CD14-positive monocyte (primary cell): ENCODE data around the gene PHACTR2. TPM values are rescaled to one million over a fixed set of nuclear protein-coding genes. Genes with fewer than 3 reads are reported as not detected.
"Not testable (repeated sequence)": the region's sequence is repeated elsewhere in the genome, so short reads cannot be mapped to it uniquely, and the experiment has no call there.

Source experiments
- DNase-seq, 3 donors: peaks; one replicate each; pipeline ENCODE4 v3.0.0-alpha.2; 2011 to 2022
- H2AFZ ChIP-seq: 2 replicates; pipeline ENCODE4 v1.6.0; 2012; ENCODE audit warnings: mild to moderate bottlenecking, low read depth, low read length, inconsistent platforms; ENCODE audit not compliant: insufficient read depth, poor library complexity, severe bottlenecking
- H3K27ac ChIP-seq, 2 donors: 1 replicate in 1 of 2; 2 replicates in 1 of 2; pipeline ENCODE4 v1.5.1; 2012 to 2013; ENCODE audit warnings: low read length in 2 of 2, control low read depth in 1 of 2, inconsistent platforms in 1 of 2, low read depth in 1 of 2, mild to moderate bottlenecking in 1 of 2
- H3K27me3 ChIP-seq, 2 donors: one replicate each; pipeline versions ENCODE4 v1.6.0 to v1.6.1; 2011 to 2013; ENCODE audit warnings: low read length in 2 of 2; ENCODE audit not compliant: control insufficient read depth in 2 of 2, insufficient read depth in 2 of 2
- H3K36me3 ChIP-seq, 2 donors: replicated peaks in 1 of 2; 1 replicate in 1 of 2; 2 replicates in 1 of 2; pipeline versions ENCODE4 v1.5.1 to v1.6.1; 2012 to 2013; ENCODE audit warnings: low read length in 2 of 2, control low read depth in 1 of 2, inconsistent platforms in 1 of 2, mild to moderate bottlenecking in 1 of 2; ENCODE audit not compliant: insufficient read depth in 2 of 2, control insufficient read depth in 1 of 2
- H3K4me1 ChIP-seq, 2 donors: 1 replicate in 1 of 2; 2 replicates in 1 of 2; pipeline versions ENCODE4 v1.5.1 to v1.6.1; 2012 to 2013; ENCODE audit warnings: low read length in 2 of 2, control low read depth in 1 of 2, inconsistent platforms in 1 of 2, mild to moderate bottlenecking in 1 of 2, moderate library complexity in 1 of 2; ENCODE audit not compliant: insufficient read depth in 2 of 2, control insufficient read depth in 1 of 2
- H3K4me2 ChIP-seq: replicated peaks from 2 replicates; pipeline ENCODE3; 2012; ENCODE audit warnings: low read length, moderate library complexity, mild to moderate bottlenecking; ENCODE audit not compliant: poor library complexity, severe bottlenecking; ENCODE audit errors: extremely low read depth
- H3K4me3 ChIP-seq, 3 experiments: fragments of 200-600 bp in 1 of 3; sonication (generic) in 1 of 3; replicated peaks in 1 of 3; 1 replicate in 2 of 3; 2 replicates in 1 of 3; pipeline ENCODE4 v1.5.1; 2011 to 2013; ENCODE audit warnings: low read length in 3 of 3, mild to moderate bottlenecking in 3 of 3, control low read depth in 2 of 3, low read depth in 2 of 3, inconsistent platforms in 1 of 3, moderate library complexity in 1 of 3
- H3K79me2 ChIP-seq: 2 replicates; pipeline ENCODE4 v1.6.0; 2012; ENCODE audit warnings: mild to moderate bottlenecking, control low read depth, inconsistent platforms, low read length, moderate library complexity; ENCODE audit not compliant: insufficient read depth
- H3K9ac ChIP-seq: 2 replicates; pipeline ENCODE4 v1.6.0; 2017; ENCODE audit warnings: low read length, mild to moderate bottlenecking; ENCODE audit not compliant: insufficient read depth, poor library complexity, severe bottlenecking
- H3K9me3 ChIP-seq, 2 donors: replicated peaks in 1 of 2; 1 replicate in 1 of 2; 2 replicates in 1 of 2; pipeline versions ENCODE4 v1.5.1 to v1.6.1; 2012 to 2013; ENCODE audit warnings: low read length in 2 of 2, control low read depth in 1 of 2; ENCODE audit not compliant: control insufficient read depth in 1 of 2, insufficient read depth in 1 of 2
- H4K20me1 ChIP-seq: 2 replicates; pipeline ENCODE4 v1.6.0; 2012; ENCODE audit warnings: mild to moderate bottlenecking, low read length, control low read depth, moderate library complexity; ENCODE audit not compliant: insufficient read depth
- H3K27ac Mint-ChIP-seq, 7 donors: one replicate each; pipeline ENCODE4 v1.8.0; 2020; ENCODE audit warnings: mild to moderate bottlenecking in 7 of 7, mixed read lengths in 7 of 7, moderate library complexity in 6 of 7, inconsistent platforms in 2 of 7
- H3K27me3 Mint-ChIP-seq, 3 donors: one replicate each; pipeline ENCODE4 v1.8.0; 2021 to 2022; ENCODE audit warnings: low read depth in 3 of 3, mild to moderate bottlenecking in 3 of 3, mixed read lengths in 3 of 3, moderate library complexity in 3 of 3, inconsistent platforms in 1 of 3
- H3K36me3 Mint-ChIP-seq, 2 donors: one replicate each; pipeline ENCODE4 v1.8.0; 2020; ENCODE audit warnings: mixed read lengths in 2 of 2, inconsistent platforms in 1 of 2, mild to moderate bottlenecking in 1 of 2
- H3K4me1 Mint-ChIP-seq: one replicate; pipeline ENCODE4 v1.8.0; 2020; ENCODE audit warnings: mild to moderate bottlenecking, mixed read lengths
- H3K4me3 Mint-ChIP-seq, 2 donors: one replicate each; pipeline ENCODE4 v1.8.0; 2020; ENCODE audit warnings: mild to moderate bottlenecking in 2 of 2, mixed read lengths in 2 of 2, moderate library complexity in 1 of 2
- H3K9me3 Mint-ChIP-seq, 7 donors: one replicate each; pipeline ENCODE4 v1.8.0; 2020 to 2022; ENCODE audit warnings: mixed read lengths in 7 of 7, mild to moderate bottlenecking in 6 of 7, moderate library complexity in 6 of 7, inconsistent platforms in 2 of 7
- WGBS: methylation state at CpG from one replicate; pipeline ENCODE4 v1.1.5; 2013; ENCODE audit warnings: missing lambda C conversion rate; ENCODE audit not compliant: insufficient coverage; 5-methylcytosine and 5-hydroxymethylcytosine counted together
- intact Hi-C, 2 donors: fragments of 100-400 bp; cut with micrococcal nuclease; formaldehyde crosslinking; loops; one replicate each; pipeline versions ENCODE4 v1.15.0 to v1.15.1; 2023
- polyA plus RNA-seq, 3 donors: library from polyadenylated mRNA; depleted of rRNA in 1 of 3; unstranded in 2 of 3; stranded (reverse) in 1 of 3; fragments of 300-500 nt in 2 of 3; fragments of >200 nt in 1 of 3; fragmentation: Illumina TruSeq in 2 of 3; gene quantifications; 1 replicate in 2 of 3; 2 replicates in 1 of 3; pipeline ENCODE4 v1.2.3, GENCODE V29; 2012 to 2021
- TF ChIP-seq, protein P1 (sequence below): fragments of 200-600 bp; IDR thresholded peaks from one replicate; pipeline ENCODE4 v1.8.0; 2022; ENCODE audit warnings: antibody characterized with exemption, mild to moderate bottlenecking

Gene PHACTR2
- polyA plus RNA-seq, 3 donors = 9.6 to 11.6 (median 11.2) TPM

DNA sequence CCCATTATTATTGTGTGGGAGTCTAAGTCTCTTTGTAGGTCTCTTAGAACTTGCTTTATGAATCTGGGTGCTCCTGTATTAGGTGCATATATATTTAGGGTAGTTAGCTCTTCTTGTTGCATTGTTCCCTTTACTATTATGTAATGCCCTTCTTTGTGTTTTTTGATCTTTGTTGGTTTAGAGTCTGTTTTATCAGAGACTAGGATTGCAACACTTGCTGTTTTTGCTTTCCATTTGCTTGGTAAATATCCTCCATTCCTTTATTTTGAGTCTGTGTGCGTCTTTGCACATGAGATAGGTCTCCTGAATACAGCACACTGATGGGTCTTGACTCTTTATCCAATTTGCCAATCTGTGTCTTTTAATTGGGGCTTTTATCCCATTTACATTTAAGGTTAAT is 177.3 kb downstream of the PHACTR2 start:
- Histone ChIP-seq H3K36me3 (peaks cover 59 to 87% of the 10 kb centered on the region in 2 donors), H3K79me2 (peaks cover 20% of the 10 kb centered on the region)
- H3K9me3 ChIP-seq, H3K27me3 ChIP-seq, H3K9ac ChIP-seq, H3K4me2 ChIP-seq, H2AFZ ChIP-seq, H3K27me3 Mint-ChIP-seq, intact Hi-C loops, DNase-seq, H3K4me3 Mint-ChIP-seq, H3K4me3 ChIP-seq, H4K20me1 ChIP-seq, H3K4me1 ChIP-seq, H3K4me1 Mint-ChIP-seq, H3K27ac ChIP-seq: not testable (repeated sequence)
- H3K9me3 Mint-ChIP-seq = peaks cover 2 to 15% (median 9%) of the 10 kb centered on the region in 7 donors
- WGBS = no CpG with 5 or more reads among the region's 1 CpG
- H3K36me3 Mint-ChIP-seq = peaks cover 96 to 100% of the 10 kb centered on the region in 2 donors
- H3K27ac Mint-ChIP-seq = peak overlapping the region in 2 of 7 donors; percentile 27 to 28

DNA sequence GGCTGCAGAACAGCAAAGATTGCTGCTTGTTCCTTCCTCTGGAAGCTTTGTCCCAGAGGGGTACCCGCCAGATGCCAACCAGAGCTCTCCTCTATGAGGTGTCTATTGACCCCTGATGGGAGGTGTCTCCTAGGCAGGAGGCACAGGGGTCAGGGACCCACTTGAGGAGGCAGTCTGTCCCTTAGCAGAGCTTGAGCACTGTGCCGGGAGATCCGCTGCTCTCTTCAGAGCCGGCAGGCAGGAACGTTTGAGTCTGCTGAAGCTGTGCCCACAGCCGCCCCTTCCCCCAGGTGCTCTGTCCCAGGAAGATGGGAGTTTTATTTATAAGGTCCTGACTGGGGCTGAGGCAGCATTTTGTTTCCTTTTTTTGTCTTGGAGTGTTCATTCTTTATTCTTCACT is 179.0 kb downstream of the PHACTR2 start:
- not testable (repeated sequence) for H3K4me3 ChIP-seq
- H3K9me3 Mint-ChIP-seq = peaks cover 2 to 11% (median 6%) of the 10 kb centered on the region in 7 donors
- WGBS = 100% methylated on average over 3 of the region's 6 CpGs

GRCh38 chr6:143857651-143858050 is 179.9 kb downstream of the PHACTR2 start:
- Histone ChIP-seq H3K27me3 (no peaks in the 10 kb centered on the region), H3K9ac (no peak overlapping the region), H3K4me1 (no peaks in the 10 kb centered on the region), H4K20me1 (no peaks in the 10 kb centered on the region), H3K27ac (no peak overlapping the region), H3K79me2 (no peaks in the 10 kb centered on the region), H3K9me3 (no peaks in the 10 kb centered on the region), H3K4me3 (no peak overlapping the region), H2AFZ (no peak overlapping the region), H3K36me3 (peaks cover 66 to 87% of the 10 kb centered on the region in 2 donors), H3K4me2 (no peak overlapping the region)
- H3K36me3 Mint-ChIP-seq = peaks cover 89 to 99% of the 10 kb centered on the region in 2 donors
- WGBS = 89% methylated on average over 1 of the region's 5 CpGs
- TF ChIP-seq, protein P1, sequence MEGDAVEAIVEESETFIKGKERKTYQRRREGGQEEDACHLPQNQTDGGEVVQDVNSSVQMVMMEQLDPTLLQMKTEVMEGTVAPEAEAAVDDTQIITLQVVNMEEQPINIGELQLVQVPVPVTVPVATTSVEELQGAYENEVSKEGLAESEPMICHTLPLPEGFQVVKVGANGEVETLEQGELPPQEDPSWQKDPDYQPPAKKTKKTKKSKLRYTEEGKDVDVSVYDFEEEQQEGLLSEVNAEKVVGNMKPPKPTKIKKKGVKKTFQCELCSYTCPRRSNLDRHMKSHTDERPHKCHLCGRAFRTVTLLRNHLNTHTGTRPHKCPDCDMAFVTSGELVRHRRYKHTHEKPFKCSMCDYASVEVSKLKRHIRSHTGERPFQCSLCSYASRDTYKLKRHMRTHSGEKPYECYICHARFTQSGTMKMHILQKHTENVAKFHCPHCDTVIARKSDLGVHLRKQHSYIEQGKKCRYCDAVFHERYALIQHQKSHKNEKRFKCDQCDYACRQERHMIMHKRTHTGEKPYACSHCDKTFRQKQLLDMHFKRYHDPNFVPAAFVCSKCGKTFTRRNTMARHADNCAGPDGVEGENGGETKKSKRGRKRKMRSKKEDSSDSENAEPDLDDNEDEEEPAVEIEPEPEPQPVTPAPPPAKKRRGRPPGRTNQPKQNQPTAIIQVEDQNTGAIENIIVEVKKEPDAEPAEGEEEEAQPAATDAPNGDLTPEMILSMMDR = no peak
- H3K4me1 Mint-ChIP-seq = peaks cover 10% of the 10 kb centered on the region
- no peak for DNase-seq
- intact Hi-C loops = no loop called here
- no peaks in the 10 kb centered on the region for H3K27me3 Mint-ChIP-seq
- peaks cover 2 to 6% (median 5%) of the 10 kb centered on the region in 7 donors for H3K9me3 Mint-ChIP-seq
- no peak overlapping the region for H3K4me3 Mint-ChIP-seq
- H3K27ac Mint-ChIP-seq = no peak overlapping the region

More for the DNA sequence above, 179.0 kb downstream of the PHACTR2 start:
- H3K27ac ChIP-seq, H3K4me3 Mint-ChIP-seq, H3K79me2 ChIP-seq, H3K27ac Mint-ChIP-seq, H3K4me1 Mint-ChIP-seq, H3K4me1 ChIP-seq, H3K27me3 Mint-ChIP-seq, H2AFZ ChIP-seq, H3K9me3 ChIP-seq, intact Hi-C loops, DNase-seq, H3K4me2 ChIP-seq, H3K27me3 ChIP-seq, H4K20me1 ChIP-seq, H3K9ac ChIP-seq: not testable (repeated sequence)
- H3K36me3 ChIP-seq = peaks cover 59 to 87% of the 10 kb centered on the region in 2 donors
- H3K36me3 Mint-ChIP-seq = peaks cover 92 to 100% of the 10 kb centered on the region in 2 donors
